D721Med (cell line): ENCODE data around the gene CFL1.

Source experiments
- DNase-seq: peaks from one replicate; pipeline ENCODE4 v3.0.0; 2011; ENCODE audit warnings: low spot score; ENCODE audit not compliant: insufficient read length
- FAIRE-seq: peaks from 2 replicates; lab custom pipeline; 2011; peaks lifted over from hg19 to GRCh38; lab: Jason Lieb, UNC
- TF ChIP-seq, protein P1 (sequence below): IDR thresholded peaks from 2 replicates; pipeline ENCODE4 v1.5.1; 2012; ENCODE audit warnings: mild to moderate bottlenecking, control low read depth; ENCODE audit not compliant: insufficient read depth; ENCODE audit errors: missing control alignments

Gene CFL1

DNA sequence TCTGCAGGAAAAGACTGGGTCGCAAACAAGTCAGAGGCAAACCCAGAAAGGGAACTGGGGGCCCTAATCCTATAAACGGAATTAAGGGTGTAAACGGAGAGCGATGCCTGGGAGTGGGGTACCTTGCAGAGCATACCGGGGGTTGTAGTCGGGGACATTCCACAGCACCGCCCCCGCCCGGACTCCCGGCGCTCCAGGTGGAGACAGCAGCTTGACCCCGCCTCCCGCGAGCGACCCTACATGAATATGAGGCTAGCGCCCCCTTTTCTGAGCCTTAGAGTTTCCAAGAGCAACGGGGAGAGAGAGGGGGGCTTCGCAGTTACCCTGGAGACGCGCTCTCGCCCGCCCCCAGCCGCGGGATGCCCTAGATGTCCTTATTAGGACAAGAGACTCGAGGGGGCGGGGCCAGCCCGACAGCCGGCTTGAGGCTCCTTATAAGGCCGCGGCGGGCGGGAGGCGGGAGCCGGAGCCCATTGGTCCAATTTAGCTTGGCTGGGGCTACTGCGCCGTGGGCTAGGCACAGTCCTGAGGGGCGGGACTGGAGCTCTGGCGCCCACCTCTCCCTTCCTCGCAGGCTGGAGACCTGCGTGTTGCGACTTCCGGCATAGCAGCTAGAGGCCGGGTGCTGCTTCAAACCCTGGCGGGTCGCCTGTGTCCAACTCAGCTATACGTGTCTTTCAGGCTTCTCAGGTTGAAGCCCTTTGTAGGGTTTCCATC lies 1.3 kb upstream of the CFL1 start:
- TF ChIP-seq, protein P1, sequence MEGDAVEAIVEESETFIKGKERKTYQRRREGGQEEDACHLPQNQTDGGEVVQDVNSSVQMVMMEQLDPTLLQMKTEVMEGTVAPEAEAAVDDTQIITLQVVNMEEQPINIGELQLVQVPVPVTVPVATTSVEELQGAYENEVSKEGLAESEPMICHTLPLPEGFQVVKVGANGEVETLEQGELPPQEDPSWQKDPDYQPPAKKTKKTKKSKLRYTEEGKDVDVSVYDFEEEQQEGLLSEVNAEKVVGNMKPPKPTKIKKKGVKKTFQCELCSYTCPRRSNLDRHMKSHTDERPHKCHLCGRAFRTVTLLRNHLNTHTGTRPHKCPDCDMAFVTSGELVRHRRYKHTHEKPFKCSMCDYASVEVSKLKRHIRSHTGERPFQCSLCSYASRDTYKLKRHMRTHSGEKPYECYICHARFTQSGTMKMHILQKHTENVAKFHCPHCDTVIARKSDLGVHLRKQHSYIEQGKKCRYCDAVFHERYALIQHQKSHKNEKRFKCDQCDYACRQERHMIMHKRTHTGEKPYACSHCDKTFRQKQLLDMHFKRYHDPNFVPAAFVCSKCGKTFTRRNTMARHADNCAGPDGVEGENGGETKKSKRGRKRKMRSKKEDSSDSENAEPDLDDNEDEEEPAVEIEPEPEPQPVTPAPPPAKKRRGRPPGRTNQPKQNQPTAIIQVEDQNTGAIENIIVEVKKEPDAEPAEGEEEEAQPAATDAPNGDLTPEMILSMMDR: no peak

DNA sequence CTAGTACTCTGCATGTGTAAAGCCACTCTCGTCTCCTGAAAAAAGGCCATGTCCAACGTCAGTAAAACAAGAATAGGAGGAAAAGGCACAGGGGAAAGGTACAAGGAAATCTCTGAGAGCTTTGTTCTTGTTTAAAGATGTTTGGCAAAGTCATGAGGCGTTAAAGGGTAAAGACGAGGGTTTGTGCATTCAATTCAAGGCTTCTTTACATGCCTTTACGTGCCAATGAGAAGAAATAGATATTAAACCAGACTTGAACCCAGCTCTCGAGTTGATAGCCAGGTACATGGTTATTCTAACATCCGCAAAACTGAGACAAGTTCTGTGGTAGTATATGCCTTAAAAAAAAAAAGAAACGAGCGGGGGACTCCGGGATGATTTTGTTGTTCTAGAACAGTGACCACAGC lies 704 bp upstream of the CFL1 start:
- TF ChIP-seq, protein P1: no peak
- no peak for FAIRE-seq
- no peak for DNase-seq

More for the DNA sequence above, 1.3 kb upstream of the CFL1 start:
- no peak for FAIRE-seq
- DNase-seq: peak; percentile 86

DNA sequence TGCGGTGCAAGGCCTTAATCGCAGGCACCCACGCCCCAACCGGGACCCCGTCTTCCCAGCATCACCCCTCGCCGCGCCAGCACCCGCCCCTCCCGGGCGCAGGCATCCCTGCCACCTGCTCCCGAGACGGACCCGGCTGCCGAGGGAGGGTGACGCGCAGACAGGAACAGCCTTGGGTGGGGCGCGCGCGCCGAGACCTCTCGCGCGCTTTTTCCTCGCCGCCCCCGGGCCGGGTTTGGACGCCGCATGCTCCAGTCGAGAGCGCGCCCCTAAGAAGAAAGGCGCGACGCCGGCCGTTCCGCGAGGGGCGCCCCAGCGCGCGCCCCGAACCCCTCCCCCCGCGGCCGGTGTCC lies 504 bp downstream of the CFL1 start:
- TF ChIP-seq, protein P1: no peak
- FAIRE-seq (no peak), DNase-seq (no peak)

DNA sequence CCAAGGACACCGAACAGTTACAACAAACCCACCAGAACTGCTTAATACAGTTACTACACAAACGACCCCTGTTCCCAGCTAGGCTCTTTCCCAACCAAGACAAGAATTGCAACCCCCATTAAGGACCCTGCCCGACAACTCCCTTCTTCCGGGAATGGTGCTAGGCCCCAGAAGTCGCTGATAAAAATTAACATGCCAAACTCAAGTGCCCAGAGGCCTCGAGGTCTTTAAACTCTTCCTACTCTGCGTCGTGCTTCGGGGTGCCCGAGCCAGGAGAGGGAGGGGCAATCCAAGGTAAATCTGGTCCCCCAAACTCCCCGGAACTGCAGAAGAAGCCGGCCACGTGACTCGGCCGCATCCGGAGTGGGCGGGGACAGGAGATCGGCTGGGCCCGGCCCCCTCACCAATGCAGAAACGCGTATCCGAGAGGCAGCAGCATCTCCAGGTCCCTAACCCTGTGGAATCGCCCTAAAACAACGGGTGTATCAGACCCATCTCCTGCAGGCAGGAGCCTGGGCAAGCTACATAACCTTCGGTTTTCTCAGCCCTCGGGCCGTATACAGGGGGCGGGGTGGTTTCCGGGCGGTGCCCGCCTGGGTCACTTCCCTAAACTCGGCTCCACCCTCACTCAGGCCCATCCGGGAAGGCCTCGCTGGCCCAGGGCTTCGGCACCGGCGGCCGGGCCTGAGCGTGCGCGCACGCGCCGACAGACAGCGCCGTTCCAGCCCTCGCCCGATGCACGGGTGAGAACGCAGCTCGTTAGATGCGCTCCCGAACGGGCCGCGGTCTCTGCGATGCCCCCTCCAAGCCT lies 1.1 kb downstream of the CFL1 start:
- TF ChIP-seq, protein P1: no peak
- no peak for FAIRE-seq
- DNase-seq: peak; percentile 31

DNA sequence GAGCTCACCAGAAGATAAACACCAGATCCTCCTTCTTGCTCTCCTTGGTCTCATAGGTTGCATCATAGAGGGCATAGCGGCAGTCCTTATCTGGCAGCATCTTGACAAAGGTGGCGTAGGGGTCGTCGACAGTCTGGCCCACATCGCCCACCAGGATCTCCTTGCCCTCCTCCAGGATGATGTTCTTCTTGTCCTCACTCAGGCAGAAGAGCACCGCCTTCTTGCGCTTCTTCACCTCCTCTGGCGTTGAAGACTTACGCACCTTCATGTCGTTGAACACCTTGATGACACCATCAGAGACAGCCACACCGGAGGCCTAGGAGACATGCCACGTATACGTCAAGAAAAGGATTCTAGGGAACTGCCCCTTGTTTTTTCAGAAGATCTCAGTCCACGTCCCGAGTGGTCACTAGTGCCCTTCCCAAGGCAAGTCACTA lies 2.0 kb downstream of the CFL1 start:
- no peak for DNase-seq
- no peak for FAIRE-seq
- TF ChIP-seq, protein P1: no peak

DNA sequence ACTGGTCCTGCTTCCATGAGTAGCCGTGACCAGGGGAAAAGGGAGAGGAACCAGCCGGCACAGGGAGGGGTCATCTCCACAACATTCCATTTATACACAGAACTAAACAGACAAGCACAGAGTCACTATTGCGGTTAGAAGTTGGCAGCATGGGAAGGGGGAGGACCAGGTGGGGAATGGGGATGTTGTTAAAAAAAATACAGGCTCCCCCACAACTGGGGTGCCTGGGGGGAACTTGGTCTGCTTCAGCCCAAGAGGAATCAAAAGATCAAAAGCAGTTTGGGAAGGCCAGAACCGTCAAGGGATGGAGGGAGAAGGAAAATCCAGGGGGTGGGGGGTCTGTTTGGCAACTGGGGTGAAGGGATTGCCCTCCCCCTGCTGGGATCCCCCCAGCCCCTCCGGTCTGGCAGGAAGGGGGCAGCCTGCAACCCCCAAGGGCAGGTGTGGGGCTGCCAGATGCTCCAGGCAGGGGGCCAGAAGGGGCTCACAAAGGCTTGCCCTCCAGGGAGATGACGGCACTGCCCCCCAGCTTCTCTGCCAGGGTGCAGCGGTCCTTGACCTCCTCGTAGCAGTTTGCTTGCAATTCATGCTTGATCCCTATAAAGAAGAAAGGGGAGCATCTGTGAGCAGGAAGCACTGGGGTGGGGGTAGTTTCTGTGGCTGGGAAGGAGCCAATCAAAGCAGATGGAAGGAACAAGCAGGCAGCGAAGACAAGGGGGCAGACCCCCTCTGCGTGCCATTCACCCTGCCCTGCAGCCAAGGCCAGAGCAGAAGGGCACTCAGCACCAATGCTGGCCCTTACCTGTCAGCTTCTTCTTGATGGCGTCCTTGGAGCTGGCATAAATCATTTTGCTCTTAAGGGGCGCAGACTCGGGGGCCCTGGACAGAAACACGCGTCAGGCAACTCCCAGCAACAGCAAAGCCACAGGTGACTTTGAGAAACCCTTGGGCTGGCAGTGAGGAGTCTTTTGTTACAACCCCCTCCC lies 2.8 kb downstream of the CFL1 start:
- FAIRE-seq: no peak
- no peak for DNase-seq

More for the DNA sequence above, 2.8 kb downstream of the CFL1 start:
- TF ChIP-seq, protein P1: no peak
